GM03348 (cell line): ENCODE data around the gene NINJ2.

Source experiments
- DNase-seq: peaks from one replicate; pipeline ENCODE4 v3.0.0; 2012; ENCODE audit warnings: low spot score

The NINJ2 gene

GRCh38 chr12:569803-570434 is 93.3 kb downstream of the NINJ2 start:
- DNase-seq = peak; percentile 97

- DNase-seq = no peak
These were observed 94.1 kb downstream of the NINJ2 start for GRCh38 chr12:569091-569676.

- DNase-seq = no peak
These were observed 94.8 kb downstream of the NINJ2 start for GRCh38 chr12:568486-568885.

- no peak for DNase-seq
These were observed 97.6 kb downstream of the NINJ2 start for GRCh38 chr12:565589-566105.

- no peak for DNase-seq
These were observed 98.1 kb downstream of the NINJ2 start for GRCh38 chr12:565161-565560.

- DNase-seq = no peak
These were observed 99.4 kb downstream of the NINJ2 start for GRCh38 chr12:563787-564298.

- DNase-seq = peak; percentile 34
These were observed 99.9 kb downstream of the NINJ2 start for GRCh38 chr12:563250-563781.

- no peak for DNase-seq
These were observed 100.6 kb downstream of the NINJ2 start for GRCh38 chr12:562634-563033.

GRCh38 chr12:561908-562593 is 101.2 kb downstream of the NINJ2 start:
- DNase-seq = no peak

- DNase-seq = no peak
These were observed 101.9 kb downstream of the NINJ2 start for GRCh38 chr12:561391-561705.

- DNase-seq = no peak
These were observed 102.4 kb downstream of the NINJ2 start for GRCh38 chr12:560691-561390.

- no peak for DNase-seq
These were observed 103.3 kb downstream of the NINJ2 start for GRCh38 chr12:559906-560455.

- DNase-seq = no peak
These were observed 103.9 kb downstream of the NINJ2 start for GRCh38 chr12:559208-559905.

GRCh38 chr12:558580-558979 is 104.7 kb downstream of the NINJ2 start:
- DNase-seq = no peak

GRCh38 chr12:556498-556897 is 106.7 kb downstream of the NINJ2 start:
- DNase-seq = no peak

- no peak for DNase-seq
These were observed 109.3 kb downstream of the NINJ2 start for GRCh38 chr12:554001-554285.

- DNase-seq = no peak
These were observed 109.8 kb downstream of the NINJ2 start for GRCh38 chr12:553216-554000.

- DNase-seq = no peak
These were observed 110.8 kb downstream of the NINJ2 start for GRCh38 chr12:552466-552865.

GRCh38 chr12:550473-551260 is 112.6 kb downstream of the NINJ2 start:
- DNase-seq = no peak

- no peak for DNase-seq
These were observed 113.7 kb downstream of the NINJ2 start for GRCh38 chr12:549476-550082.
